ENCODE results near the gene ELOF1. TPM values are rescaled to one million over a fixed set of nuclear protein-coding genes. Genes with fewer than 3 reads are reported as not detected.

The ELOF1 gene
- total RNA-seq, 1 donor from 2014 or later = 34.9 TPM

DNA sequence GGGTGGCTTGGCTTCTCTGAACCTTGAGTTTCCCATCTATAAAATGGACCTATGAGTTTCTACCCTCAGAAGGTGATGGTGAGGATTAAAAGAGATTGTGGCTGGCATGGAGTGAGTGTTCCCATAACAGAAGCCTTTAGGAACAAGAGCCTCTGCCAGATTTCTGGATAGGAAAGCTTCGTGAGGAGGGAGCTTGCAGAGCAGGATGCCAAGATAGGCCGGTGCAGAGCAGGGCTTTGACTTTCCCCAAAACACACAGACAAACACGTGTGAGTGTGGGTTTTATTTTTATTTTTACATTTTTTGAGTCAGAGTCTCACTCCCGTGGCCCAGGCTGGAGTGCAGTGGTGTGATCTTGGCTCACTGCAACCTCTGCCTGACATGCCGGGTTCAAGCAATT is 24.1 kb downstream of the ELOF1 start:
- no peak for ATAC-seq

- no peak for ATAC-seq
Observed at GRCh38 chr19:11534538-11534937, 24.5 kb downstream of the ELOF1 start.

DNA sequence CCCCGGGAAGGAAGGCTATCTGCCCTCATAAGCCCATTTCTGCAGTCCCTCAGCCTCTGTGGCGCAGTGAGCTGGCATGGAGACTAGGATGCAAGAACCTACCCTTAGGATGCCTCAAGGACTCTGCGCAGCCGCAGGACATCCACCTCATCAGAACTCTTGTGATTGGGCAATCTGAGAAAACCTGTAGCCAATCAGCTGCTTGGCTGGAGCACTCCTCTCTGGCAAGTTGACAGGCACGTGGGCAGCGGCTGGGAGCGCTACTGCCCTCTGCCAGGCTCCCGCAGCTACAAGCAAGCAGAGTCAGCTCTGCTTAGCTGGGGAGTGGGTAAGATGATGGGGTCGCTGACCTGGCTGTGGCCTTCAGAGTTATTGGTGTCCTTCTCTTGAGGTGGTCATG is 28.6 kb downstream of the ELOF1 start:
- peak; percentile 40 for ATAC-seq

DNA sequence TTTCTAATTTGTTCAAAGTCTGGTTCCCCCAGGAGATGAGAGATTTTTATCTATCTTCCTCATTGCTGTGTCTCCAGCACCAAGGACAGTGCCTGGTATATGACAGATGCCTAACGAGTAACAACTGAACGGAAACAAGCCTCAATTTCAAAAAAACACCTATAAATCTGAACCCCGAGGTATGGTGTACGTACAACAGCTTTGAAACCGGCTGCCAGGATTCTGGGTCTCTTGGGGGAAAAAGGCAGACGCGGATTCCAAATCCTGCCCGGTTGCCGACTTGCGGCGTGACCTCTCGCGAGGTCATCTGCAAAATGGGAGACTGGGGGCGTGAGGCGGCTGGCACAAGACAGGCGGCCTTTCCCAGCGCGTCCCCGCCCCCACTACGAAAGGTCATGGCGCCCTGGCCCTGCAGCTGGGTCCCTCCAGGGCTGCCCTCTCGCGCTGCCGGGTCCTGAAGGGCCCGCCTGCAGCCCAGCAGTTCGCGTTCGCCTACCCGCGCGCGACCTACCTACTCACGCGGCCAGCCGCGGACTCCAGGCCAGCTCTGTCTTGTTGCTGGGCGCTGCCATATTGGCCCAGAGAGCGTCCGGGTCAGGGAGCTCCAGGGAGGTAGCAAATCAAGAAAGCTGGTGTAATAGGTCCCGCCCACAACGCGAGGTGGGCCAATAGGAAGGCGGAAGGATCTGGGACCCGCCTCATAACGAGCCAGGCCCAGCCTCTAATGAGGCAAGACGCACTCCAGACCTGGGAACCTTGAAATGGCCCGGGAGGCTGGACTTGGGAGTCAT is 30.3 kb downstream of the ELOF1 start, which contains the start of gene ECSIT:
ECSIT (minus strand) TSS at position 584 of the 791 bp plus-strand sequence. CDS start 9,964 bp downstream, outside the sequence.
- ATAC-seq = peak; percentile 98

DNA sequence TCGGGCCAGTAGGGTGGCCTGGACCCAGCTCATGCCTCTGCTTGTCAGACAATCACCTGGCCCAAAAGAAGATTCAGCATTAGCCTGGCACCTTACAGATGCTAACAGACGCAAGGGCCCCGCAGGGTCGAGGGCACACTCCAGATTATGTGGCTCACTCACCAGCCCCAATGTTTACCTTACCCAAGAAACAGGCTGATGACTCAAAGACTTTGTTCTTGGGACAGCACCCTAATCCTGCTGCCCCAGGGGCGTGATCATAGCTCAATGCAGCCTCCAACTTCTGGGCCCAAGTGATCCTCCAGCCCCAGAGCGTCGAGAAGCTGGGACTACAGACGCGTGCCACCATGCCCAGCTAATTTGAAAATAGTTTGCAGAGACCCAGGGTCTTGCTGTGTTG is 39.9 kb downstream of the ELOF1 start:
- ATAC-seq = peak; percentile 85

GRCh38 chr19:11513946-11514345 is 45.1 kb downstream of the ELOF1 start:
- ATAC-seq = peak; percentile 21

DNA sequence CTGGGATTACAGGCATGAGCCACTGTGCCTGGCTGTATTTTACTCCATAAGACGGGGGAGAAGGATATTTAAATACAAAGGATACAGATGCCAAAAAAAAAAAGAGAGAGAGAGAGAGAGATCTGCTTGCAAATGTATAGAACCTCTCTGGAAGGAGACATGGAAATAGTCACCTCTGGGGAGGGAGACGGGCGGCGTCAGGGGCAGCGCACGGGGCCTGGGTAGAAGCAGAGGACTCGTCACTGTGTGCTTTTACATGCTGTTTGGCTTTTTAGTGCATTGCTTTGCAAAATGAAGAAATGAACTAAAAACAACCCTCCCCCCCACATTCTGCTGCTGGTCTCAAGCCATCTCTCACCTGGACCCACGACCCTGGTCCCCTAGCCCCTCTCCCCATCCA is 48.6 kb downstream of the ELOF1 start:
- no peak for ATAC-seq

DNA sequence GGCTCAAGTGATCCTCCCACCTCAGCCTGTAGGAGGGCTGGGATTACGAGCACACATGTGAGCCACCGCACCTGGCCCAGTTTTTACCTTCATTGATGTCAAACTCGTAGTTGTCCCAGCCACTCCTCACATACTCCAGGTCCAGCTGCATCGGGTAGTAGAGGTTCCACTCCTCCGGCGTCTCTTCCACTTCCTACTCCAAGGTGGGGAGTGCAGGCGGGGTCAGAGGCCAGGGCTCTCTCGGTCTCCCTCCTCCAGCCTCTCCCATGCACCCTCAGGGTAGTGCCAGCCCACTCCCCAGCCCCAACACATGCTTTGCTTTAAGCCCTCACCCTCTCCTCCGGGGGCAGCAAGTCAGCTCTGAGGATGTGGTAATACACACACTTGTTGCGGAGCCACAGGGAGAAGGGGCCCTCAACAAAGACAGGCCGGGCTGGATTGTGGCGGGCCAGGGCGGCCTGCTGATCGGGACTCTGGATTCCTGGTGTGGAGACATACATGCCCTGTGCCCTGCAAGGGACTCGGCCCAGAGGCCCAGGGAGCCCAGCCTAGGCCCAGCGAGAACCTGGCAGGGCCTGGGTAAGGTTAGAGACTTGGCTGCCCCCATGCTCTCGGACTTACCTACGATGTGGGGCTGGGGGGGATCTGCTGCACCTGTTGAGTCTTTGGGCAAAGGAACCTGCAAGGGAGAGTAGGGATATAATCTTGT is 51.5 kb downstream of the ELOF1 start:
- no peak for ATAC-seq

GRCh38 chr19:11506967-11507366 is 52.1 kb downstream of the ELOF1 start:
- ATAC-seq = no peak

DNA sequence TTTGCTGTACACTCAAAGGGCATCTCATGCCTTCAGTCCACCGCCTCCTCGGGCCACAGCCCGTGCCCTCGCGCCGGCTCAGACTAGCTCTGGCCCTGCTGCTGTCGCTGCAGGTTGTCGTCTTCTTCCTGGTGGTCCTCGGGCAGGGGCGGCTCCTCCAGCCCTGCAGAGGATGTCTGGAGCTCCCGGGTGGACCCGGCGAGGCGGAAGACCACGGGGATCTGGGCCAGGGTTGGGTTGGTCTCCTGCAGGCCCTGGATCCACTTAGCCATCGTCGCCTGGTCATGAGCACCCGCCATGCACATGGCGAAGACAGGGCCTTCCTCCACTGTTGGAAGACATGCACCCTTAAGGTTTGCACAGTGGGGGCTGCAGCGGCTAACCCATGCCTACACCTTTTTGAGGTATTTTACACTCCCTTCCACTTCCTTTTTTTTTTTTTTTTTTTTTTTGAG is 52.9 kb downstream of the ELOF1 start:
- peak; percentile 30 for ATAC-seq

- peak; percentile 83 for ATAC-seq
Observed at GRCh38 chr19:11505504-11506100, 53.4 kb downstream of the ELOF1 start, which contains the start of gene ZNF653. Gene ZNF653 (minus strand): TSS chr19:11505839. CDS start chr19:11505786, 53 bp downstream.

DNA sequence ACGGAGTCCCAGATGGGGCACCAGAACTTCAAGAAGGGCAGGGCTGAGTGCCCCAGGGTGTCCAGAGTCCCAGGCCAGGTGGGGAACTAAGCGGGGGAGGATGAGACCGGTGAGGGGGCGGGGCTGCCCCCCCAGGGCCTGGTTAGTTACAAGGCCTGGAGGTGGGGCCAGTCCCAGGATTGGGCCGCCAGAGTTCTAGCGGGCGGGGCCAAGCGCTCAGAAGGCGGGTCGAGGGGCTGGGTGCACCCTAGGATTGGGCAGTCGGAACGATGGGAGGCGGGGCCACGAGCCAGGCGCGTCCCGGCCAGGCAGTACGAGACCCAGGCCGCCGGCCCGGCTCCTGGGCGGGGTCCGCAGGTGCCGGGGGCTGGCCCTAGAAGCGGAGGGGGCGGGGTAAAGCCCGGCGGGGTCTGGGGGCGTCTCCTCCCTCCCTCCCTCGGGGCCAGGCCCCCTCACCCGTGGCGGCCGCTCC is 54.0 kb downstream of the ELOF1 start:
- ATAC-seq = peak; percentile 94

DNA sequence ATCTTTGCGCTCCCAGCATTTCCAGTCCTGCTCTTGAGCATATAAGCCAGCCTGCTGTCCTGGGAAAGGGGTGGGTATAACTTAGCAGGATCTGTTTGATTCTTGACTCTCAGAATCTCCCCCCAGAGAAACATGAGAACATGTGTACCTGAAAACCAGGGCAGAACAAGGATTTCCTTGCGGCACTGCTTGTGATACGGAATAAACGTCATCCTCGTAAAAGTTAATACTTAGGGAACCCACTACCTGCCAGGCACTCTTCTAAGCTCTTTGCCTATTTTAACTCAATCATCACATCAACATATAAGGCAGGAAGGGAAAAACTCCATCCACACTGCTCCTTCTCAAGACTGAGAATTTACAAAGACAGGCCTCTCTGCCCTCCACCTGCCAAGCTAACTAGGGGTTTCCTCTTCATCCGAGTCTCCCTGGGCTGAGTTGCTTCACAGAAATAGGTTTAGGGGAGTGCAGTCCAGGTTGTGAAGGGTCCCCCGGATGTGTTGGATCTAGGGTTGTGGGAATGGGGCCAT is 54.5 kb downstream of the ELOF1 start:
- no peak for ATAC-seq

Other genes with a start within 250 kb of the ELOF1 start
- gene RAB3D, start 219.6 kb downstream of the ELOF1 start, total RNA-seq = 141 TPM
- 45.1 TPM for gene TMEM205, start 213.0 kb downstream of the ELOF1 start, total RNA-seq
- 7.4 TPM for gene CCDC159, start 212.7 kb downstream of the ELOF1 start, total RNA-seq
- gene PLPPR2, start 203.8 kb downstream of the ELOF1 start, total RNA-seq = 7.3 TPM
- 2.5 TPM for gene SWSAP1, start 184.6 kb downstream of the ELOF1 start, total RNA-seq
- 0.48 TPM for gene EPOR, start 174.9 kb downstream of the ELOF1 start, total RNA-seq
- gene RGL3, start 139.9 kb downstream of the ELOF1 start, total RNA-seq = 0.64 TPM
- gene ODAD3, start 124.1 kb downstream of the ELOF1 start, total RNA-seq = not detected
- 161 TPM for gene PRKCSH, start 123.6 kb downstream of the ELOF1 start, total RNA-seq
- gene ELAVL3, start 78.2 kb downstream of the ELOF1 start, total RNA-seq = not detected
- 5.0 TPM for gene ZNF653, start 53.4 kb downstream of the ELOF1 start, total RNA-seq
- 32.8 TPM for gene ECSIT, start 30.1 kb downstream of the ELOF1 start, total RNA-seq
- gene CNN1, start 20.4 kb downstream of the ELOF1 start, total RNA-seq = 8.3 TPM
- 34.6 TPM for gene ACP5, start 18.4 kb upstream of the ELOF1 start, total RNA-seq
- 4.1 TPM for gene ZNF627, start 38.3 kb upstream of the ELOF1 start, total RNA-seq
- gene ZNF823, start 179.7 kb upstream of the ELOF1 start, total RNA-seq = 8.4 TPM
- 2.2 TPM for gene ZNF441, start 207.8 kb upstream of the ELOF1 start, total RNA-seq
- 0.20 TPM for gene ZNF491, start 239.3 kb upstream of the ELOF1 start, total RNA-seq

Measured in esophagus mucosa (tissue), 1 donor.